Vagina (tissue), 2 donors: ENCODE measurements around the gene DDHD1. TPM values are rescaled to one million over a fixed set of nuclear protein-coding genes. Genes with fewer than 3 reads are reported as not detected.

Source experiments
- DNase-seq, 2 donors: peaks; one replicate each; pipeline ENCODE4 v3.0.0-alpha.2; 2017; ENCODE audit errors: extremely low spot score in 2 of 2
- H3K27ac ChIP-seq: fragments of 200-600 bp; sonication (generic); one replicate; pipeline ENCODE4 v1.5.1; 2019
- H3K27me3 ChIP-seq: fragments of 200-600 bp; sonication (generic); one replicate; pipeline ENCODE4 v1.5.1; 2019
- H3K36me3 ChIP-seq, 2 donors: fragments of 200-600 bp; sonication (generic); one replicate each; pipeline ENCODE4 v1.5.1; 2017 to 2019
- H3K4me1 ChIP-seq: fragments of 200-600 bp; sonication (generic); one replicate; pipeline ENCODE4 v1.5.1; 2019
- H3K4me3 ChIP-seq, 2 donors: fragments of 200-600 bp; sonication (generic); 1 replicate in 1 of 2; 2 replicates in 1 of 2; pipeline ENCODE4 v1.5.1; 2016 to 2019
- H3K9me3 ChIP-seq: fragments of 200-600 bp; sonication (generic); one replicate; pipeline ENCODE4 v1.5.1; 2019
- CTCF ChIP-seq, 3 experiments: fragments of 450-650 bp in 2 of 3; fragments of 200-600 bp in 1 of 3; sonication (generic) in 1 of 3; IDR thresholded peaks; one replicate each; pipeline ENCODE4 v1.5.1; 2017 to 2019; ENCODE audit warnings: antibody characterized with exemption in 3 of 3, mild to moderate bottlenecking in 2 of 3, moderate library complexity in 2 of 3
- POLR2A ChIP-seq, 2 donors: fragments of 450-650 bp; IDR thresholded peaks; one replicate each; pipeline ENCODE4 v1.6.1; 2017; ENCODE audit warnings: antibody characterized with exemption in 2 of 2, mild to moderate bottlenecking in 2 of 2, moderate library complexity in 2 of 2
- POLR2AphosphoS5 ChIP-seq, 2 donors: sonication (generic); formaldehyde crosslinking; IDR thresholded peaks; one replicate each; pipeline ENCODE4 v1.9.0; 2017; ENCODE audit warnings: antibody characterized with exemption in 2 of 2, mild to moderate bottlenecking in 2 of 2, low read depth in 1 of 2; ENCODE audit not compliant: insufficient read depth in 1 of 2
- intact Hi-C: fragments of 100-400 bp; cut with DNase I; formaldehyde crosslinking; loops from one replicate; pipeline ENCODE4 v1.15.1; 2023
- total RNA-seq: library from RNA; depleted of rRNA; stranded (reverse); fragments of >200 nt; gene quantifications from one replicate; pipeline ENCODE4 v1.2.3, GENCODE V29; 2016

The DDHD1 gene
- total RNA-seq, 1 donor from 2014 or later: 17.4 TPM

GRCh38 chr14:53060046-53060445 lies 93.1 kb downstream of the DDHD1 start:
- H3K27ac ChIP-seq: no peak overlapping the region
- H3K27me3 ChIP-seq: no peaks in the 10 kb centered on the region
- H3K36me3 ChIP-seq: no peaks in the 10 kb centered on the region
- TF ChIP-seq POLR2A (IDR thresholded peaks at IDR 0.05) (no peak), CTCF (IDR thresholded peaks at IDR 0.05) (no peak)
- no peak overlapping the region for H3K4me3 ChIP-seq
- no peaks in the 10 kb centered on the region for H3K9me3 ChIP-seq
- no peaks in the 10 kb centered on the region for H3K4me1 ChIP-seq
- intact Hi-C loops: no loop called here
- DNase-seq: no peak

- H3K27ac ChIP-seq: no peak overlapping the region
Measured at GRCh38 chr14:53055003-53055402, 98.1 kb downstream of the DDHD1 start.

DNA sequence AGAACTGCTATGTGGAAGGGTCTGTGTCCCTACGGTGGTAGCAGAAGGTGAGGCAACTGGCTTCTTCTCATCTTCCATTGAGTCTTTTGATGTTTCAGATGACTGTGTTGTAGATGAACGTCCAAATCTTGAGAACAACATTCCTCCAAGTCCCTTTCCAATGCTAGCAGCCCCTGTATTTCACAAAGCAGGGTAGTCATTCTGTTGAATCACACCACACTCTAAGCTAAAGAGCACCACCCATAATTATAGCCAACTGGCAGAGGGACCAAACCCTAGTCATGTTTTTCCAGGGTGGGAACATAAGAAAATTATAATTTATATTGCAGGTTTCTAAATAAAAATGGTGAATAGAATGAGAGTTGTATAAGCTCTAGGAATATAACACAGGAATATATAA lies 98.7 kb downstream of the DDHD1 start:
- peaks cover 0 to 4% of the 10 kb centered on the region in 2 donors for H3K36me3 ChIP-seq
- intact Hi-C loops: no loop called here
- no peak overlapping the region for H3K4me3 ChIP-seq
- TF ChIP-seq POLR2AphosphoS5 (IDR thresholded peaks at IDR 0.05; ENCODE audit: insufficient read depth in 1 of 2, low read depth in 1 of 2): no peak
- no peak for TF ChIP-seq POLR2A (IDR thresholded peaks at IDR 0.05)
- no peak for TF ChIP-seq CTCF (IDR thresholded peaks at IDR 0.05)
- no peaks in the 10 kb centered on the region for H3K4me1 ChIP-seq
- DNase-seq: no peak
- H3K27me3 ChIP-seq: no peaks in the 10 kb centered on the region
- H3K27ac ChIP-seq: no peak overlapping the region
- no peaks in the 10 kb centered on the region for H3K9me3 ChIP-seq

More at GRCh38 chr14:53055003-53055402, 98.1 kb downstream of the DDHD1 start:
- no peaks in the 10 kb centered on the region for H3K4me1 ChIP-seq
- no peak for TF ChIP-seq POLR2A (IDR thresholded peaks at IDR 0.05)
- TF ChIP-seq CTCF (IDR thresholded peaks at IDR 0.05): peak; percentile 41 to 62 (median 44)
- no peak for TF ChIP-seq POLR2AphosphoS5 (IDR thresholded peaks at IDR 0.05; ENCODE audit: insufficient read depth in 1 of 2, low read depth in 1 of 2)
- intact Hi-C loops: no loop called here
- H3K9me3 ChIP-seq: no peaks in the 10 kb centered on the region
- H3K36me3 ChIP-seq: peaks cover 0 to 4% of the 10 kb centered on the region in 2 donors
- H3K4me3 ChIP-seq: no peak overlapping the region
- no peaks in the 10 kb centered on the region for H3K27me3 ChIP-seq
- no peak for DNase-seq

DNA sequence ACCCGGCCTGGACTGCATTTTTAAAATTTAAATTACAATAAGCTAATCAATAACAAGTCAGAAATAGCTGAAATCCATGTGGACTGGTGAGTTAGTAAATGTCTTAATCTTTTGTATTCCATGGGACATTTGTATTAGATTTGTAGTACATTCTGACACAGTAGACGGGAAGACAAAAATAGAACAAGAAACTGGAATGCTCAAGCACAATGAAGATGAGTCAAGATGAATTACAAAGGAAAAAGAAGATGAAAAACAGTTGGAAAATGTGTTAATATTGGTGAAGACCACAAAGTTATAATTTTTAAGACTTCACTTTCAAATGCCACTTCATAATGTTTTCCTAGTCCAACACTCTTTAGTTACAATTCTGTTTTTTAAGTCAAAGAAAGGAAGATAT lies 104.5 kb downstream of the DDHD1 start:
- H3K4me1 ChIP-seq: no peaks in the 10 kb centered on the region
- TF ChIP-seq POLR2AphosphoS5 (IDR thresholded peaks at IDR 0.05; ENCODE audit: insufficient read depth in 1 of 2, low read depth in 1 of 2) (no peak), POLR2A (IDR thresholded peaks at IDR 0.05) (no peak), CTCF (IDR thresholded peaks at IDR 0.05) (no peak)
- no peak overlapping the region for H3K27ac ChIP-seq
- H3K9me3 ChIP-seq: no peaks in the 10 kb centered on the region
- no peak for DNase-seq
- intact Hi-C loops: no loop called here
- H3K27me3 ChIP-seq: no peaks in the 10 kb centered on the region
- H3K4me3 ChIP-seq: no peak overlapping the region
- H3K36me3 ChIP-seq: peaks cover 0 to 4% of the 10 kb centered on the region in 2 donors

GRCh38 chr14:53047307-53048069 lies 105.6 kb downstream of the DDHD1 start:
- intact Hi-C loops: no loop called here
- no peaks in the 10 kb centered on the region for H3K9me3 ChIP-seq
- no peaks in the 10 kb centered on the region for H3K4me1 ChIP-seq
- no peak overlapping the region for H3K4me3 ChIP-seq
- H3K36me3 ChIP-seq: peaks cover 0 to 4% of the 10 kb centered on the region in 2 donors
- no peak for TF ChIP-seq POLR2A (IDR thresholded peaks at IDR 0.05)
- TF ChIP-seq POLR2AphosphoS5 (IDR thresholded peaks at IDR 0.05; ENCODE audit: insufficient read depth in 1 of 2, low read depth in 1 of 2): no peak
- TF ChIP-seq CTCF (IDR thresholded peaks at IDR 0.05): no peak
- no peaks in the 10 kb centered on the region for H3K27me3 ChIP-seq
- DNase-seq: no peak
- no peak overlapping the region for H3K27ac ChIP-seq
